ENCODE results near the gene FAM114A2.
"Not testable (repeated sequence)": the region's sequence is repeated elsewhere in the genome, so short reads cannot be mapped to it uniquely, and the experiment has no call there.

FAM114A2 gene

GRCh38 chr5:154047324-154047723 is 8.6 kb upstream of the FAM114A2 start:
- DNase-seq = no peak

- DNase-seq = no peak
Measured at GRCh38 chr5:154046486-154046885, 7.8 kb upstream of the FAM114A2 start.

- no peak for DNase-seq
Measured at GRCh38 chr5:154044581-154044980, 5.9 kb upstream of the FAM114A2 start.

- no peak for DNase-seq
Measured at GRCh38 chr5:154044099-154044498, 5.4 kb upstream of the FAM114A2 start.

- no peak for DNase-seq
Measured at GRCh38 chr5:154042766-154043165, 4.1 kb upstream of the FAM114A2 start.

- DNase-seq = no peak
Measured at GRCh38 chr5:154039458-154039829, 734 bp upstream of the FAM114A2 start.

GRCh38 chr5:154038261-154038706 is 426 bp downstream of the FAM114A2 start:
- DNase-seq = no peak

- no peak for DNase-seq
Measured at GRCh38 chr5:154034944-154035343, 3.8 kb downstream of the FAM114A2 start.

- DNase-seq = no peak
Measured at GRCh38 chr5:154031937-154032489, 6.7 kb downstream of the FAM114A2 start.

GRCh38 chr5:154025951-154026350 is 12.8 kb downstream of the FAM114A2 start:
- DNase-seq = no peak

GRCh38 chr5:154018919-154019318 is 19.8 kb downstream of the FAM114A2 start:
- not testable (repeated sequence) for DNase-seq

- DNase-seq = no peak
Measured at GRCh38 chr5:154015071-154015693, 23.5 kb downstream of the FAM114A2 start.

GRCh38 chr5:154010660-154011059 is 28.1 kb downstream of the FAM114A2 start:
- DNase-seq = no peak

GRCh38 chr5:154005648-154006047 is 33.1 kb downstream of the FAM114A2 start:
- DNase-seq = no peak

GRCh38 chr5:154002511-154003020 is 36.1 kb downstream of the FAM114A2 start:
- no peak for DNase-seq

GRCh38 chr5:154002093-154002492 is 36.6 kb downstream of the FAM114A2 start:
- DNase-seq = no peak

- no peak for DNase-seq
Measured at GRCh38 chr5:154000703-154001102, 38.0 kb downstream of the FAM114A2 start.

- no peak for DNase-seq
Measured at GRCh38 chr5:153999995-154000394, 38.7 kb downstream of the FAM114A2 start.

- DNase-seq = no peak
Measured at GRCh38 chr5:153998768-153999167, 39.9 kb downstream of the FAM114A2 start.

GRCh38 chr5:153998010-153998409 is 40.7 kb downstream of the FAM114A2 start:
- no peak for DNase-seq

GRCh38 chr5:153991168-153991567 is 47.5 kb downstream of the FAM114A2 start:
- DNase-seq = no peak

- DNase-seq = no peak
Measured at GRCh38 chr5:153988510-153988909, 50.2 kb downstream of the FAM114A2 start.

- DNase-seq = no peak
Measured at GRCh38 chr5:153987301-153987700, 51.4 kb downstream of the FAM114A2 start.

- no peak for DNase-seq
Measured at GRCh38 chr5:153985498-153985897, 53.2 kb downstream of the FAM114A2 start.

- DNase-seq = no peak
Measured at GRCh38 chr5:153983885-153984284, 54.8 kb downstream of the FAM114A2 start.
